WTC11 (cell line): ENCODE results near the gene PLEKHM3. TPM values are rescaled to one million over a fixed set of nuclear protein-coding genes. Genes with fewer than 3 reads are reported as not detected.

Experiments
- ATAC-seq: fragments of 200-7000 bp; cut with Tn5 transposase; 2 replicates; pipeline ENCODE4 v1.10.0; 2021; ENCODE audit warnings: mild to moderate bottlenecking, moderate library complexity
- CTCF ChIA-PET: fragments of 300-600 bp; sonication (Branson Sonifier 250); formaldehyde crosslinking; loops from one replicate; lab custom pipeline; 2021; ENCODE audit warnings: antibody characterized with exemption; lab: Charles Lee
- POLR2A ChIA-PET: fragments of 350-600 bp; sonication (Branson Sonifier 250); formaldehyde crosslinking; loops from one replicate; lab custom pipeline; 2021; ENCODE audit warnings: antibody characterized with exemption; lab: Charles Lee
- DNase-seq: peaks from one replicate; pipeline ENCODE4 v3.0.0; 2021; ENCODE audit warnings: low spot score
- H3K27ac Mint-ChIP-seq: 2 replicates; pipeline ENCODE4 v1.8.0; 2021; ENCODE audit warnings: mixed read lengths
- H3K27me3 Mint-ChIP-seq: 2 replicates; pipeline ENCODE4 v1.8.0; 2021; ENCODE audit warnings: low read depth, mild to moderate bottlenecking, moderate library complexity, mixed read lengths
- H3K36me3 Mint-ChIP-seq: 2 replicates; pipeline ENCODE4 v1.8.0; 2021; ENCODE audit warnings: mixed read lengths
- H3K4me1 Mint-ChIP-seq: 2 replicates; pipeline ENCODE4 v1.8.0; 2022; ENCODE audit warnings: mixed read lengths
- H3K4me3 Mint-ChIP-seq: 2 replicates; pipeline ENCODE4 v1.8.0; 2021; ENCODE audit warnings: mild to moderate bottlenecking, moderate library complexity, mixed read lengths
- H3K9me3 Mint-ChIP-seq: 2 replicates; pipeline ENCODE4 v1.8.0; 2021; ENCODE audit warnings: mixed read lengths
- ATF3 ChIP-seq: sonication (generic); formaldehyde crosslinking; conservative IDR thresholded peaks from 2 replicates; pipeline ENCODE4 v1.8.1; 2022; ENCODE audit warnings: mild to moderate bottlenecking, missing genetic modification reagents
- FOXJ3 ChIP-seq: sonication (generic); formaldehyde crosslinking; IDR thresholded peaks from 2 replicates; pipeline ENCODE4 v1.9.0; 2021; ENCODE audit warnings: missing genetic modification reagents, mild to moderate bottlenecking, borderline replicate concordance
- GRHL2 ChIP-seq: fragments of 250-450 bp; sonication (Bioruptor Pico); IDR thresholded peaks from 2 replicates; pipeline ENCODE4 v1.8.0; 2022; ENCODE audit warnings: mild to moderate bottlenecking, moderate library complexity; ENCODE audit not compliant: insufficient replicate concordance, severe bottlenecking
- GTF2I ChIP-seq: fragments of 250-450 bp; sonication (Bioruptor Pico); conservative IDR thresholded peaks from 2 replicates; pipeline ENCODE4 v1.4.0; 2021; ENCODE audit warnings: mild to moderate bottlenecking
- HMGA2 ChIP-seq: fragments of 250-450 bp; sonication (Bioruptor Pico); IDR thresholded peaks from 2 replicates; pipeline ENCODE4 v1.4.0; 2021; ENCODE audit warnings: mild to moderate bottlenecking, moderate library complexity
- HMGXB4 ChIP-seq: sonication (generic); formaldehyde crosslinking; IDR thresholded peaks from 2 replicates; pipeline ENCODE4 v1.8.1; 2023; ENCODE audit warnings: mild to moderate bottlenecking, moderate library complexity, missing genetic modification reagents
- MAX ChIP-seq: sonication (generic); formaldehyde crosslinking; IDR thresholded peaks from 2 replicates; pipeline ENCODE4 v1.8.0; 2022; ENCODE audit warnings: mild to moderate bottlenecking, missing genetic modification reagents
- NFATC4 ChIP-seq: fragments of 250-450 bp; sonication (Bioruptor Pico); IDR thresholded peaks from 2 replicates; pipeline ENCODE4 v1.9.0; 2021; ENCODE audit warnings: mild to moderate bottlenecking
- NFE2L1 ChIP-seq: sonication (generic); formaldehyde crosslinking; IDR thresholded peaks from 2 replicates; pipeline ENCODE4 v1.8.1; 2023; ENCODE audit warnings: missing genetic modification reagents
- NR3C1 ChIP-seq: sonication (generic); formaldehyde crosslinking; conservative IDR thresholded peaks from 2 replicates; pipeline ENCODE4 v1.8.1; 2023; ENCODE audit warnings: low read depth, mild to moderate bottlenecking, missing genetic modification reagents
- RELA ChIP-seq: sonication (generic); formaldehyde crosslinking; IDR thresholded peaks from 2 replicates; pipeline ENCODE4 v1.8.1; 2022; ENCODE audit warnings: missing genetic modification reagents, mild to moderate bottlenecking, borderline replicate concordance
- SP1 ChIP-seq: sonication (generic); formaldehyde crosslinking; conservative IDR thresholded peaks from 2 replicates; pipeline ENCODE4 v1.8.1; 2022; ENCODE audit warnings: missing genetic modification reagents
- TCF7 ChIP-seq: sonication (generic); formaldehyde crosslinking; IDR thresholded peaks from 2 replicates; pipeline ENCODE4 v1.8.0; 2022; ENCODE audit warnings: mild to moderate bottlenecking, low read depth, missing genetic modification reagents, moderate library complexity
- ZNF317 ChIP-seq: sonication (generic); formaldehyde crosslinking; IDR thresholded peaks from 2 replicates; pipeline ENCODE4 v1.8.1; 2023; ENCODE audit warnings: low read depth, mild to moderate bottlenecking, moderate library complexity, missing genetic modification reagents, borderline replicate concordance
- ZNF425 ChIP-seq: fragments of 250-450 bp; sonication (Bioruptor Pico); conservative IDR thresholded peaks from 2 replicates; pipeline ENCODE4 v1.9.0; 2021; ENCODE audit warnings: mild to moderate bottlenecking
- ZNF512 ChIP-seq: sonication (generic); formaldehyde crosslinking; IDR thresholded peaks from 2 replicates; pipeline ENCODE4 v1.8.1; 2022; ENCODE audit warnings: missing genetic modification reagents, borderline replicate concordance
- ZNF532 ChIP-seq: fragments of 250-450 bp; sonication (Bioruptor Pico); IDR thresholded peaks from 2 replicates; pipeline ENCODE4 v1.9.0; 2021; ENCODE audit warnings: mild to moderate bottlenecking, borderline replicate concordance
- ZNF671 ChIP-seq: fragments of 250-450 bp; sonication (Bioruptor Pico); IDR thresholded peaks from 2 replicates; pipeline ENCODE4 v1.8.0; 2021; ENCODE audit warnings: mild to moderate bottlenecking
- ZSCAN18 ChIP-seq: fragments of 250-450 bp; sonication (Bioruptor Pico); IDR thresholded peaks from 2 replicates; pipeline ENCODE4 v2.1.2; 2022; ENCODE audit warnings: mild to moderate bottlenecking, moderate library complexity
- total RNA-seq: library from RNA; stranded (reverse); gene quantifications from 3 replicates; pipeline ENCODE4 v1.2.3, GENCODE V29; 2021

PLEKHM3 gene
- total RNA-seq, 1 experiment from 2014 or later = 5.8 TPM

- no peak for TF ChIP-seq ZNF532
- TF ChIP-seq HMGXB4 = no peak
- no peak for TF ChIP-seq GTF2I
- TF ChIP-seq NFATC4 (CRISPR knock-in tag) = no peak
- TF ChIP-seq ZNF425 (CRISPR knock-in tag) = no peak
- no peak for TF ChIP-seq SP1 (CRISPR knock-in tag)
- no peak for TF ChIP-seq NR3C1 (CRISPR knock-in tag)
Measured at GRCh38 chr2:207993151-207993763, 32.1 kb downstream of the PLEKHM3 start (continued).

GRCh38 chr2:207991944-207992343, 33.4 kb downstream of the PLEKHM3 start:
- no peak for ATAC-seq
- Mint-ChIP-seq H3K36me3 (no peaks in the 10 kb centered on the region), H3K9me3 (no peaks in the 10 kb centered on the region), H3K4me3 (no peak overlapping the region), H3K27me3 (no peaks in the 10 kb centered on the region), H3K4me1 (no peaks in the 10 kb centered on the region), H3K27ac (no peak overlapping the region)
- no peak for DNase-seq
- ChIA-PET CTCF (interaction anchor here (0.8 kb wide), 1 partner anchor 48 kb away, joined by 3 read pairs; no protein-coding TSS in a partner anchor), POLR2A (no interaction called here)
- TF ChIP-seq FOXJ3 (CRISPR knock-in tag) = no peak
- no peak for TF ChIP-seq MAX (CRISPR knock-in tag)
- no peak for TF ChIP-seq ZNF317 (CRISPR knock-in tag)
- no peak for TF ChIP-seq ZSCAN18 (CRISPR knock-in tag)
- TF ChIP-seq ZNF532 = no peak
- no peak for TF ChIP-seq GRHL2 (CRISPR knock-in tag)
- no peak for TF ChIP-seq TCF7 (CRISPR knock-in tag)
- TF ChIP-seq NFE2L1 (CRISPR knock-in tag) = no peak
- no peak for TF ChIP-seq ZNF512 (CRISPR knock-in tag)
- no peak for TF ChIP-seq ZNF671 (CRISPR knock-in tag)
- no peak for TF ChIP-seq HMGA2 (CRISPR knock-in tag)
- no peak for TF ChIP-seq RELA (CRISPR knock-in tag)
- TF ChIP-seq ATF3 (CRISPR knock-in tag) = no peak
